SU-DHL-6 (cell line): ENCODE results near the gene OSCAR.
"Not testable (repeated sequence)": the region's sequence is repeated elsewhere in the genome, so short reads cannot be mapped to it uniquely, and the experiment has no call there.

ENCODE experiments used
- H2AFZ ChIP-seq: fragments of 200-600 bp; sonication (generic); 2 replicates; pipeline ENCODE4 v1.6.1; 2014; ENCODE audit warnings: low read depth, mild to moderate bottlenecking, moderate library complexity, mixed read lengths, antibody characterized with exemption, low read length; ENCODE audit not compliant: severe bottlenecking
- H3F3A ChIP-seq: fragments of 200-600 bp; shearing (Covaris generic); 2 replicates; pipeline ENCODE4 v1.6.0; 2016; ENCODE audit warnings: antibody characterized with exemption, mild to moderate bottlenecking; ENCODE audit not compliant: insufficient read depth
- H3K27ac ChIP-seq: fragments of 200-600 bp; sonication (generic); 2 replicates; pipeline ENCODE4 v1.5.1; 2016; ENCODE audit warnings: low read depth, mild to moderate bottlenecking, low read length, moderate library complexity, mixed read lengths
- H3K27me3 ChIP-seq: fragments of 200-600 bp; sonication (generic), shearing (Covaris generic); 2 replicates; pipeline ENCODE4 v1.6.0; 2014; ENCODE audit warnings: mild to moderate bottlenecking, low read length
- H3K36me3 ChIP-seq: fragments of 200-600 bp; sonication (generic); 2 replicates; pipeline ENCODE4 v1.6.1; 2014; ENCODE audit warnings: mild to moderate bottlenecking, low read length, mixed read lengths
- H3K4me2 ChIP-seq: fragments of 300-600, 200-600 bp; shearing (Covaris generic), sonication (generic); 2 replicates; pipeline ENCODE4 v1.6.0; 2014; ENCODE audit warnings: low read length, low read depth, mild to moderate bottlenecking; ENCODE audit not compliant: poor library complexity, severe bottlenecking
- H3K4me3 ChIP-seq: fragments of 200-600 bp; sonication (generic); 2 replicates; pipeline ENCODE4 v1.5.1; 2014; ENCODE audit warnings: antibody characterized with exemption, low read length, mild to moderate bottlenecking, mixed read lengths; ENCODE audit not compliant: insufficient read depth, poor library complexity, severe bottlenecking
- H3K79me2 ChIP-seq: fragments of 200-600 bp; sonication (generic); 2 replicates; pipeline ENCODE4 v1.6.1; 2014; ENCODE audit warnings: mild to moderate bottlenecking, low read length, moderate library complexity; ENCODE audit not compliant: insufficient read depth
- H3K9ac ChIP-seq: fragments of 200-600 bp; sonication (generic); 2 replicates; pipeline ENCODE4 v1.7.0; 2014; ENCODE audit warnings: mild to moderate bottlenecking, low read length
- H3K9me2 ChIP-seq: fragments of 200-600 bp; sonication (generic); replicated peaks from 2 replicates; pipeline ENCODE4 v1.6.1; 2014; ENCODE audit warnings: low read length; ENCODE audit not compliant: insufficient read depth
- H3K9me3 ChIP-seq: fragments of 200-600 bp; sonication (generic); 2 replicates; pipeline ENCODE4 v1.6.1; 2014; ENCODE audit warnings: low read length, mixed read lengths; ENCODE audit not compliant: insufficient read depth
- H4K20me1 ChIP-seq: fragments of 200-600 bp; sonication (generic); 2 replicates; pipeline ENCODE4 v1.6.1; 2014; ENCODE audit warnings: low read depth, mild to moderate bottlenecking, antibody characterized with exemption, low read length, moderate library complexity, mixed read lengths
- EZH2phosphoT487 ChIP-seq: fragments of 200-600 bp; sonication (generic), shearing (Covaris generic); conservative IDR thresholded peaks from 2 replicates; pipeline ENCODE4 v1.6.1; 2018; ENCODE audit warnings: mild to moderate bottlenecking, antibody characterized with exemption, low read length, moderate library complexity, mixed read lengths
- TF ChIP-seq, protein P1 (sequence below): fragments of 200-600 bp; sonication (generic); IDR thresholded peaks from one replicate; pipeline ENCODE4 v1.5.1; 2017; ENCODE audit warnings: antibody characterized with exemption, mild to moderate bottlenecking, low read length, moderate library complexity; ENCODE audit not compliant: insufficient read depth, poor library complexity, severe bottlenecking

Gene OSCAR

DNA sequence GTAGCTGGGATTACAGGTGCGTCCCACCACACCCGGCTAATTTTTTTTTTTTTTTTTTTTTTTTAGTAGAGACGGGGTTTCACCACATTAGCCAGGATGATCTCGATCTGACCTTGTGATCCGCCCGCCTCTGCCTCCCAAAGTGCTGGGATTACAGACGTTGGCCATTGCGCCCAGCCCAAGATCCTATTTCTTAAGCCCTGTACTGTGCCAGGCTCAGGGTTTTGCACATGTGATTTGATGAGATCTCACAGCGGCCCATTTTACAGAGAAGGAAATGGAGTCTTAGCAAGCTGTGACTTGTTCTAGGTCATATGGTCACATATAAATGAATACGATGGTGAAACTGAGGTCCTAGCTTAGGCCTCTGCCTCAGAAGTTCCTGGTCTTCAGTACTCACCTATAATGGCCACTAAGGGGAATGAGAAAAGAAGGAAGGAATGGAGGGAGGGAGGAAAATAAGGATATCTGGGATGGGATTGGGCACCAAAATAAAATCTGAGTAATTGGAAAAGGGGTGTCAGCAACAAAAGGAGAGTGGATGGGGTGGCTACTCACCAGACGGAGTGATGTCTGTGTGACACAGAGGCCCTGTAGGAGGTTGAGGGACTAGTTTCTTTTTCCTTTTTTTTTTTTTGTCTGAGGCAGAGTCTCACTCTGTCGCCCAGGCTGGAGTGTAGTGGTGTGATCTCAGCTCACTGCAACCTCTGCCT is 1.3 kb downstream of the OSCAR start:
- H3K9ac ChIP-seq = no peak overlapping the region
- peaks cover 11% of the 10 kb centered on the region for H3K79me2 ChIP-seq
- no peaks in the 10 kb centered on the region for H3K27me3 ChIP-seq

DNA sequence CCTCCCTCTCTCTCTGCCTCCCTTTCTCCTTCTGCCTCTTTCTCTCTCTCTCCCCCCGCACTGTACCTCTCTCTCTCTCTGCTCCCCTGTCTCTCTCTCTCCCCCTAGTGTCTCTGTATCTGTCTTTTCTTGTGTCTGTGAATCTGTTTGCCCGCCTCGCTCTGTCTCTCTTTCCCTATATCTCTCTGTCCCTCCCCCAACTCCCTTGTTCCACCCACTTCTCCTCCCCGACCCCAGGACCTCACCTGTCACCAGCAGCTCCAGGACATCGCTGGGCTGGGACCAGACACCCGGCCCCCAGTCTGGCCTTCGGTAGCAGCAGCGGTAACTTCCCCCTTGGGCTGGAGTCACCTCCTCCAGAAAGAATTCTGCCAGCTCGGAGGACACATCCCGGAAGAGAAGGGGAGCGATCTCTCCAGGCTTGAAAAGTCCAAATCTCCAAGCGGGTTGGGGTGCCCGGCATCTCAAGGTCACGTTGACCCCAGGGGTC is 3.9 kb downstream of the OSCAR start:
- Histone ChIP-seq H3K27me3 (no peaks in the 10 kb centered on the region), H3K9me2 (no peaks in the 10 kb centered on the region), H2AFZ (peak overlapping the region; percentile 64), H3K9ac (no peak overlapping the region), H3K9me3 (no peaks in the 10 kb centered on the region), H3K4me2 (peak overlapping the region; percentile 20), H3K4me3 (no peak overlapping the region), H3K79me2 (no peaks in the 10 kb centered on the region), H3K36me3 (no peaks in the 10 kb centered on the region), H4K20me1 (no peaks in the 10 kb centered on the region), H3K27ac (no peak overlapping the region), H3F3A (no peaks in the 10 kb centered on the region)
- no peak for TF ChIP-seq EZH2phosphoT487
- TF ChIP-seq, protein P1, sequence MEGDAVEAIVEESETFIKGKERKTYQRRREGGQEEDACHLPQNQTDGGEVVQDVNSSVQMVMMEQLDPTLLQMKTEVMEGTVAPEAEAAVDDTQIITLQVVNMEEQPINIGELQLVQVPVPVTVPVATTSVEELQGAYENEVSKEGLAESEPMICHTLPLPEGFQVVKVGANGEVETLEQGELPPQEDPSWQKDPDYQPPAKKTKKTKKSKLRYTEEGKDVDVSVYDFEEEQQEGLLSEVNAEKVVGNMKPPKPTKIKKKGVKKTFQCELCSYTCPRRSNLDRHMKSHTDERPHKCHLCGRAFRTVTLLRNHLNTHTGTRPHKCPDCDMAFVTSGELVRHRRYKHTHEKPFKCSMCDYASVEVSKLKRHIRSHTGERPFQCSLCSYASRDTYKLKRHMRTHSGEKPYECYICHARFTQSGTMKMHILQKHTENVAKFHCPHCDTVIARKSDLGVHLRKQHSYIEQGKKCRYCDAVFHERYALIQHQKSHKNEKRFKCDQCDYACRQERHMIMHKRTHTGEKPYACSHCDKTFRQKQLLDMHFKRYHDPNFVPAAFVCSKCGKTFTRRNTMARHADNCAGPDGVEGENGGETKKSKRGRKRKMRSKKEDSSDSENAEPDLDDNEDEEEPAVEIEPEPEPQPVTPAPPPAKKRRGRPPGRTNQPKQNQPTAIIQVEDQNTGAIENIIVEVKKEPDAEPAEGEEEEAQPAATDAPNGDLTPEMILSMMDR = peak; percentile 13

More for the DNA sequence above, 1.3 kb downstream of the OSCAR start:
- Histone ChIP-seq H3K27ac (no peak overlapping the region), H3K9me3 (no peaks in the 10 kb centered on the region), H2AFZ (no peak overlapping the region), H3K9me2 (no peaks in the 10 kb centered on the region), H3K36me3 (no peaks in the 10 kb centered on the region), H3K4me2 (no peak overlapping the region), H3F3A (no peaks in the 10 kb centered on the region), H3K4me3 (no peak overlapping the region), H4K20me1 (no peaks in the 10 kb centered on the region)
- no peak for TF ChIP-seq EZH2phosphoT487
- TF ChIP-seq, protein P1 = no peak

DNA sequence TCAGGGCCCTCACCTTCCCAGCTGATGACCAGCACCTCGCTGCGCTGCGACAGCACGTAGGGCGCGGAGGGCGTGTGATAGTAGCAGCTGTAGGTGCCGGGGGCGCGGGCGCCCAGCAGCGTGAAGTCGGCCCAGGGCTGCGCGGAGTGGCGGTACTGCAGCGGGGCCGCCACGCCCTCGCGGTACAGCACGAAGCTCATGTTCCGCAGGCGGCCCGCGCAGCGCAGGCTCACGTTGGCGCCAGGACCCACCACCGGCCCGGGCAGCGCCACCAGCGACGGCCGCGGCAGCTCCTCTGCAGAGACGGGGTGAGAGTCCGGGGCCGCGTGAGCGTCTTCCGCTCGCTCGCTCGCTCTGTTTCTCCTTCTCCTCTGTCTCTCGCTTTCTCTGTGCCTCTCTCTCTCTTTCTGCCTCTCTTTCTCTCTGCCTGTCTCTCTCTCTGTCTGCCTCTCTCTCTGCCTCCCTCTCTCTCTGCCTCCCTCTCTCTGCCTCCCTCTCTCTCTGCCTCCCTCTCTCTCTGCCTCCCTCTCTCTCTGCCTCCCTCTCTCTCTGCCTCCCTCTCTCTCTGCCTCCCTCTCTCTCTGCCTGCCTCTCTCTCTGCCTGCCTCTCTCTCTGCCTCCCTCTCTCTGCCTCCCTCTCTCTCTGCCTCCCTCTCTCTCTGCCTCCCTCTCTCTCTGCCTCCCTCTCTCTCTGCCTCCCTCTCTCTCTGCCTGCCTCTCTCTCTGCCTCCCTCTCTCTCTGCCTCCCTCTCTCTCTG is 4.6 kb downstream of the OSCAR start:
- H3K36me3 ChIP-seq, H2AFZ ChIP-seq, H3K27ac ChIP-seq, H3K27me3 ChIP-seq, H3K9me2 ChIP-seq, H4K20me1 ChIP-seq, H3K9me3 ChIP-seq, H3K4me3 ChIP-seq, H3K4me2 ChIP-seq, H3K9ac ChIP-seq, H3K79me2 ChIP-seq, H3F3A ChIP-seq: not testable (repeated sequence)
